NCI-H510A treated with DMSO at 0.1 percent for 48 hours (cell line): ENCODE results near the gene CREB5.
A peak's percentile ranks its signal among the peaks of the same experiment; 100 is the strongest.
"Not testable (repeated sequence)": the region's sequence is repeated elsewhere in the genome, so short reads cannot be mapped to it uniquely, and the experiment has no call there.

Experiments used
- DNase-seq: peaks from one replicate; lab custom pipeline; 2025; lab: John Stamatoyannopoulos, UW

CREB5 gene

DNA sequence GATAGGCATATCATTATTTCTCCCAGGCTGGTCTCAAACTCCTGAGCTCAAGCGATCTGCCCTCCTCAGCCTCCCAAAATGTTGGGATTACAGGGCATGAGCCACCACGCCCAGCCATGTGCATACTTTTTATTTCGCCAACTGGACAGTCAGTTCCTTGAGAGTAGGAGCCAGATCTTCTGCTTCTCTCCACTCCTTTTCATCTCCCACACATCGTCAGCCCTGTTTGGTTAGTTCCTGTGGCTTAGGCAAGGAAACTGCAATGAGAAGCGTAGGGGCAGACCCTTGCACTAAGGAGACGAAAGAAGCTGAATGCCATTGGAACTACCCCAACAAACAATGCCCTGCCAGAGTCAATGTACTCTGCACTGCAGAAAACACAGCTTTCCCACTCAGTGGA lies 367.6 kb downstream of the CREB5 start:
- no peak for DNase-seq

DNA sequence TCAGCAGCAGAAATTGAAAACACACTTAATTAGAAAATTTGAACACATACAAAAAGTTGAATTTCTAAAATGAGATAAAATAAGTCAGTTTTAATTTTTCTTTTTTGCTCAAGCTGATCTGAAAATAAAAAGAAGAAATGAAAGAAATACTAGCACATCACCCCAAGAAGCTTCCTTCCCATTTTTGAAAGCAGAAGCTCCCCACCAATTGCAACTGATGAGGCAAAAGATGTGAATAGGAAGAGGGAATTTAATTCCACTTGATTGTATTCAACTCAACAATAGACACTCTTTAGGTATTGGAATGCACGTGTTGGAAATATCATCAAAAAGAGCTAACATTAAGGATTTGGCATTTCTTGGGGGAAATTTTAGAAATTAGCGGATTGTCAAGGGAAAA lies 370.0 kb downstream of the CREB5 start:
- DNase-seq: no peak

DNA sequence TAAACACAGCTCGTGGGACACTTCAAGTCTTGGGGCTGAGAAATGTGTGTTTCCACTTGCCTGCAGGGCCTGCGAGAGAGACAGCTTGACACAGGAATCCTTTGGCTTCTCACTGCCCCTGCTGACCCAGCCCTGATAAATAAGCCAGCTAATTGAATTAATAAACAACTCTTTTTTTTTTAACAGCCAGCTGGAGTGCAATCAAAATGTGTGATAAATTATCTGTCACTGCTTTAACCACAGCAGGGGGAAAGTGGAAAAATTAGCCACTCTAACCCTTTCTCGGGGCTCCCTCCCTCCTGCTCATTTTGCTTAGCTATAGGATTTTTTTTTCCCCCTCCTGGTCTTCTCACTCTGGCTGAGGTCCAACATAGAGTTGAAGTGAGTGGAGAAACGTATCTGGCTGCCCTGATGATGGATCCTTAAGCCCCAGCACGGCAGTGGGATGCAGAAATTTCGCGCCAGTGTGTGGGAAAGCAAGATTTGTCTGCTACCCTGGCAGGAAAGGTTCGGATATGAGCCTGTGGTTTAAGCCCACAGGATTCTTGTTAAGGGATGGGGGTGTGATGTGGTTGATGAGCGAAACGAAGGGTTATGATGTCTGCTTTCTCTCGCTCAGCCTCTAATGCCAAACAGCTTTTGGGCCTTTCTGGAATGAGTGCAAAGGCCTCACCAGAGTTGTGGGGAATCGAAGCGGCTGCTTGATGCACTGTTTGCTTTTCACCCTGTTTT lies 372.0 kb downstream of the CREB5 start:
- peak; percentile 48 for DNase-seq

DNA sequence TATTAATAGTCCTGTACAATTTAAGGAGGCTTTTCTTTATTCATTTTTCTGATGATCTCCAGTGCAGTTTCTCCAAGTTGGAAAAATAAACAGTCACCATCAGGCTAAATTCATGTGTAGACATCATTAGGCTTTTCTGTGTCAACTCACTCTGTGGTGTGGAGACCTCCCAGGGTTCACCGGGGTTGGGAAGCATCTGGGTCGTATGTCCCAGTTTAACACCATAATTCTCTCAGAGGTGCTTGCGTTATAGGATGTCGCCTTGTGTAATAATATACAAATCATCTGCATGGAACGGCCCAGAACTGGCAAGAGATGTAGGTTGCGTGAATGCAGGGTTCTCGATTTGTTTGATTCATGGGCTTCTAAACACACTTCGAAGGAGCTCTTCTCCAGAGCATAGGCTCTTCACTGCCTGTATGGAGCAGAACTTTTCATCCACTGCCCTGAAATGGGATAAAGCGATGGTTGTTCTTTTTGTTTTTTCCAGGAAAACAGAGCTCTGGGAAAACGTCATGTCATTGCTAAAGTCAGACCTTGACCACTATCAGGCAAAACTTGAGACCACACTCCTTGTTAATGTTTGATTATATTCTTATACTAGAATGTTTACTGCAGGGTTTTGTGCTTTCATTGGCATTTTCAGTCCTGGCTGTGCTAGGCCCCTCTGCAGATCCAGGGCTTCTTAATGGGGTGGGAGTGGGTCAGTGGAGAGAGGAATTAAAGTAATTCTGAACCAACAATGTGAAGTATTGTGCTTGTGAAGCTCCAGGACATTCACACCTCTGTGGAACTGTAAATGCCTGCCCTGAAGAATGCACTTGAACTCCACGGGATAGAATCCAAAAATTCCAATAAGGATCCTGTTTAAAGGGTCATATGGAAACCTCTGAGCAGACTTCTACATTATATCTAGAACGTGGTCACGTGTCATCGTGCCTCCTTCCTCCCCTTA lies 373.0 kb downstream of the CREB5 start:
- no peak for DNase-seq

DNA sequence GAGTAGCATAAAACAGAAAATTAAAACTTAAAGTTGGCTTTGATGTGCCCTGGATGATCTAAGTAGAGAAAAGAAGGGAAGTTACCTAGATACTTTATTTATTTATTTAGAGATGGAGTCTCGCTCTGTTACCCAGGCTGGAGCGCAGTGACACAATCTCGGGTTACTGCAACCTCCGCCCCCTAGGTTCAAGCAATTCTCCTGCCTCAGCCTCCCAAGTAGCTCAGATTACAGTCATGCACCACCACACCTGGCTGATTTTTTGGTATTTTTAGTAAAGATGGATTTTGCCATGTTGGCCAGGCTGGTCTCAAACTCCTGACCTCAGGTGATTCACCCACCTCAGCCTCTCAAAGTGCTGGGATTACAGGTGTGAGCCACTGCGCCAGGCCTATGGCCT lies 373.8 kb downstream of the CREB5 start:
- not testable (repeated sequence) for DNase-seq

DNA sequence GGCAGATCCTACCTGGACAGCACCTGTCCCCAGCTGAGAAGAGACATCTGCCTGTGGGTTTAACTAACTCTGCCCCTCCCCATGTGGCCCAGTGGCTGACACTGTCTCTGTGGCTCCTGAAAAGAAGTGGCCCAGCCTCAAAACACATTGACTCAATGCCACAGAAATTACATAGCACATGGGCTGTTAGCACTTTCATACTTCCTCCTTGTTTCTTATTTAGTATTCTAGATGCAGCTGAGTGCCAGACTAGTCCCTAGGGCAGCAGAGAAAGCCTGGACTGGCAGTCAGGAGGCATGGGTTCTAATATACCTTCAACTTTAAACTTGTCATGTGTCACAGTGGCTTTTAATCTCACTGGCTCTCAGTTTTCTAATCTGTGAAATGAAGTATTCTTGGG lies 374.8 kb downstream of the CREB5 start:
- no peak for DNase-seq

DNA sequence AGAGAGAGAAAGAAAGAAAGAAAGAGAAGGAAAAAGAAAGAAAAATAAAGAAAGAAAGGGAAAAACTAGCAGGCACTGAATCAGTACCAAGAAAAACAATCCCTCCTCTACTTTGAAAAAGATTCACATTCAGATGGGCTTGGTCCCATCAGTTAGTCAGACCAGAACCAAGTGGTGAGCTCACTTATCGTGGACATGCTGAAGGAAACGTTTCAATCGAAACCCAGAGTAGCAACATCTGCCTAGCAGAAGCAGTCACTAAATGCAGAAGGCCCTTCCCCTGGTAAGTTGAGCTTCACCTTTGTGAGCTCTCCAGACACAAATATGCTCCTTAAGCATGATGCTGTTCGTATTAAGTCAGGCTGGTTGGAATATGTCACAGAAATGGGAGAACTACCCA lies 378.1 kb downstream of the CREB5 start:
- DNase-seq: no peak

DNA sequence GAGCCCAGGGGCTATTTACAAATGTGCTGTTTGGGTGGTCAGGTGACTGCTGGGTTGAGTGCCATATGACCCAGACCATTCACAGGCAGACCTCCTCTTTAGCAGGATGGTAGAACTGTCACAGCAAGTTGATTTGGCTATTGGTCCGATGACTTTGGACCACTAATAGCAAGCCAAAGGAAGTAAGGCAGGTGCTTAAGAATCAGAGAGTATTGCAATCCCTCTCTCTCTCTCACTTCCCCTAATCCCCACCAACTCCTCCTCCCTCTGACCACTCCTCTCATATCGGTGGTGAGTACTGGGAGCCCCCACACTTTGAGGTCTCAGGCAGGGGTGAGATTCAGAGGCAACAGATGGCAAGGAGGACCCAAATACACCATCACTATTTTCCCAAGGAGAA lies 380.5 kb downstream of the CREB5 start:
- no peak for DNase-seq

DNA sequence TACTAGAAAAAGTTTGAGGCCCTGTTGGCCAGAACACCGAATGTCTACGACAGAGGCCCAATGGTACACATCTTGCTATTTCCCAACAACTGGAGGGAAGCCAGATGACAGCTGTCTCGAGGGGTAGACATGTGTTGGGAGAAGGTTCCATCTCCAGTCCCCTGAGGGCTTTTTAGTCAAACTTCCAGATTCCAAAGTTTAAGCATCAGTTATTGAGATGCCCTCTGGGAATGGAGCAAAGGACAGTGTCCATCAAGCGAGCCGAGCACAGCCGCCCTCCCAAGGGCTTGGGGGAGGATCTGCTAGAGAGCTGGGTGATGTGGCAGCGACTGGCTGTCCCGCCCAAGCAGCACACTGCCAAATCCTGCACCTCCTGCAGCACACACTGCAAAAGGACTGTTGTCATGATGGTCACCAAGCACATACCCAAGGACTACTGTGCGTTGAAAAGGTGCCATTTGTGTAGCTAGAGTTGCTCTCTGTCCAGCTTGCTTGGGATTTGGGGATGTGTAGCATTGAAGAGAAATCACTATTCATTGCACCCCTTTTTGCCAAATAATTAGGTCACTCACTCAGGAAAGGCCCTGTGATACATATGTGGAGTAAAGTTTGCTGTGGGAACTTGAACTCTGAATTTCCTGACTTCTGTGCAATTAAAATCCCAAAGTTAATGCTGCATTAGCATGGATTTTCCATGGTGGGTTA lies 381.2 kb downstream of the CREB5 start:
- no peak for DNase-seq

DNA sequence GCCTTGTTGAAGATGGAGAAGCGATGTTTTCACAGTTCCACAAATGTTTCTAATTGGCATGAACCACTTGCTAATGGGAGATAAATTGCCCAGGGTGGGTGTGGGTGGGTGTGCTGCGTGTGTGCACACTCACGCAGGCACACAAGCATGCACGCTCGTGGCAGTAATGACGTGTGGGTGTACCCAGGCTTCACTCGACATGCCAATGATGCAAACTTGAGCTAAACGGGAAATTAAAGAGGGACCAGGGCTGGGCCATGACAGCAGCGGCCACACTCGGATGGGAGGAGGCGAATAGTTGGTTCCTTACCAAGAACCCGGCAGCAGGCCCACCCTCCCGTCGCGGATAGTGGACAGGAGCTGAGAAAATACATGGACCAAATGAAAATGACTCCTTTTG lies 386.0 kb downstream of the CREB5 start:
- no peak for DNase-seq

DNA sequence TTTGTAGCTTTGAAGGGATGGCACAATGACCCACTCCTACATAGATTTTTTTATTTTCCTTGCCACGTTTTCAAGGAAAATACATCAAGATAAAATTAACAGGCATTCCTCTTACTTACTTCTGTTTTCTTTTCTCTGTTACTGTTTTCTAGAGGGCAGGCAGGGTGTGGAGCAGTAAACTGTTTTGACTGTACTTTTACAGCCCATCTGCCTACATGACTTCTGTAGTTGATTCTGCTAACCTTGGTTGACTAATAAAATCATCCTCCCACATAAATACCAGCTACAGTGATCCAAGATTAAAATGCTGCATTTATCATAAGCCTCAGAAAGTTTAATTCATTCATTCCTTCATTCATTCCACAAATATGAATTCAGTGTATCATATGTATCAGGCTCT lies 387.3 kb downstream of the CREB5 start:
- DNase-seq: no peak

DNA sequence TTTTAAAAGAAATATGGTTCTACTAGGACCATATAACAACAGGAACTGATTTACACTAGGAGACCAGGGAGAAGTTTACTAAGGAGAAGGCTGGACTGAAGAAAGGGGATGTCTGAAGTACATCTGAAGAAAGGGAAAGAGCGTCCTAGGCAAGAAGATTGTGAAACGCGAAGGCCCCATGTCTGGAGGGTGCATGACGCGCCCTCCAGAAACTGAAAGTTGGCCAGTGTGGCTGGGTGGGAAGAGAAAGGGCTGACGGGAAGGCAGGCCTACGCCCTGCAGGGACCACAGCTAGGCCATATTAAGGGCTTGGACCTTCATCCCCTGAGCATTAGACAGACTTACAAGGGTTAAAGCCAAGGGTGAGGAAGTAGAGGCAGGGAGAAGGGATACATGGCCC lies 387.8 kb downstream of the CREB5 start:
- DNase-seq: no peak

DNA sequence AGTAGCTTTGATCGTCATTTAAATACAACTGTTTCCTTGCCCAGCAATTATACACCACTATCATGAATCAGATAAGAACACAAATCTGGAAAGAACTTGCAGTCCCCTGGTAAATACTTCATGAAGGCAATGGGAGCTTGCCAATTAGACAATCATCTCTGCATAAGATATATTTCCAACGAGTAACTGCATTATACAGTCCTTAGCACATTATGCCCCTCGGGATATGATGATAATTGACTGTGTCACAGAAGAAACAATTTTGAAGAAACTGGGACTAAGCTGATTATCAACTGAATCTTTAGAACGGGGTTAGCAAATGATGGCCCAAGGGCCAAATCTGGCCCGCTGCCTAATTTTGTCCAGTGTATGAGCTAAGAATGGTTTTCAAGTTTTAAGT lies 390.1 kb downstream of the CREB5 start:
- DNase-seq: no peak

DNA sequence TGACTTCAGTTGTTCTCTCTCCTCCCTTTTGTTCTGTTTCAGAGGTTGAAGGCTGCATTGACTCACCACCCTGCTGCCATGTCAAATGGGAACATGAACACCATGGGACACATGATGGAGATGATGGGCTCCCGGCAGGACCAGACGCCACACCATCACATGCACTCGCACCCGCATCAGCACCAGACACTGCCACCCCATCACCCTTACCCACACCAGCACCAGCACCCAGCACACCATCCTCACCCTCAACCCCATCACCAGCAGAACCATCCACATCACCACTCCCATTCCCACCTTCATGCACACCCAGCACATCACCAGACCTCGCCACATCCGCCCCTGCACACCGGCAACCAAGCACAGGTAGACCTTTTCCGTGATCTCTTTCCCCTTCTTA lies 391.8 kb downstream of the CREB5 start:
- no peak for DNase-seq

DNA sequence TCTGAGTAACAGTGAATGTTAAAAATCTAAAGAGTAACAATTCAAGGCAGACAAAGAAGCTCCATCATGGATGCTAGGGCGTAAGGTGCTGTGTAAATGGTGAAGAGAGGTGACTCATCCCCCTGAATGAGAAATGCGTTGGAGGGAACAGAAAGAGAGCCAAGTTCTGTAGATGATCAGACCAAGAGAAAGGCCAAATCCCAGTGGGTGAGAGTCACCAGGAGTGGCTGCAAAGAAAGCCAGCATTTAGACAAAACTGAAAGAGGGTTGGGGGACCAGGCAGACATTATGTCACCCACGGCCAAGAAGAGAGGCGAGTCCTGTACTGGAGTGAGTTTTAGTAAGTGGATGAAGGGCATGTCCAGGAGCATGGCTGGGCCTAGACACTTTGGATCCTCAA lies 392.7 kb downstream of the CREB5 start:
- no peak for DNase-seq

DNA sequence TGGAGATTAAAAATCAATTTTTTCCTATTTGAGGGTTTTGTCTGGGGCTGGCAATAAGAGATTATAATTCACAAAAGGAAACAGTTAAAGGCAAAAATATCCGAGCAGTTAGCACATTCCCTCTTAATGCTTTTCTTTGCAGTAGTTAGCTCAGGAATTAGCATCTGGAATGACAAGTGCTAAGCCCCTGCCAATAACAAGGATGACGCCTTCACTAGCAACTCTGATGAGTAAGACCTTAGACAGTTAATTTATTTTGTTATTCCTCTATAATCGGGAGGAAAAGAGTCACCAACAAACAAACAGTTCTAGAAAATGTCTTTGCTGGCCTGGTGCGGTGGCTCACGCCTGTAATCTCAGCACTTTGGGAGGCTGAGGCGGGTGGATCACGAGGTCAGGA lies 394.5 kb downstream of the CREB5 start:
- DNase-seq: no peak

DNA sequence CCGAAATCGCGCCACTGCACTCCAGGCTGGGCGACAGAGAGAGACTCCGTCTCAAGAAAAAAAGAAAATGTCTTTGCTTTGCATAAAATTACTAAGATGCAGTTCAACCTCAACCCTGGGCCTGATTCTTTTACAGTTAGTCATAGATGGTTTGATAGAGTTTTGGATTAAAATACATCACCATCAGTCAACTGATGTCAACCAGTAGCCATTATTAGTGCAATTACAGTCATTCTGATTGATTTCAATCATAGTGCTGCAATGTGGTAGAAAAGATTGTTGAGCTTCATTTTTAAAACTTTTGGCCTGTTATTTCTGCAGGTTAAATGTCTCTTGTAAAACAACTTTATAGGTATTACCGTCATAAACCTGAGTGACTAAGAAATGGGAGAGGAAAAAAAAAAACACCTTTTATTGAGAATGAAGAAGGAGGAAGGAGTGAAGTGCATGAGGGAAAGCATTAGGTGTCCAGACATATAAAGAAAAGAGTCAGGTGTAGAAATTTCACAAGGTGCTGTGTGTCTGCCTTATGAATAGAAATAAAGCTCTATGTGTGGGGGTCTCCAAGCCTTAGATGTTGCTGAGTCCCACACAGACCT lies 395.2 kb downstream of the CREB5 start:
- no peak for DNase-seq

DNA sequence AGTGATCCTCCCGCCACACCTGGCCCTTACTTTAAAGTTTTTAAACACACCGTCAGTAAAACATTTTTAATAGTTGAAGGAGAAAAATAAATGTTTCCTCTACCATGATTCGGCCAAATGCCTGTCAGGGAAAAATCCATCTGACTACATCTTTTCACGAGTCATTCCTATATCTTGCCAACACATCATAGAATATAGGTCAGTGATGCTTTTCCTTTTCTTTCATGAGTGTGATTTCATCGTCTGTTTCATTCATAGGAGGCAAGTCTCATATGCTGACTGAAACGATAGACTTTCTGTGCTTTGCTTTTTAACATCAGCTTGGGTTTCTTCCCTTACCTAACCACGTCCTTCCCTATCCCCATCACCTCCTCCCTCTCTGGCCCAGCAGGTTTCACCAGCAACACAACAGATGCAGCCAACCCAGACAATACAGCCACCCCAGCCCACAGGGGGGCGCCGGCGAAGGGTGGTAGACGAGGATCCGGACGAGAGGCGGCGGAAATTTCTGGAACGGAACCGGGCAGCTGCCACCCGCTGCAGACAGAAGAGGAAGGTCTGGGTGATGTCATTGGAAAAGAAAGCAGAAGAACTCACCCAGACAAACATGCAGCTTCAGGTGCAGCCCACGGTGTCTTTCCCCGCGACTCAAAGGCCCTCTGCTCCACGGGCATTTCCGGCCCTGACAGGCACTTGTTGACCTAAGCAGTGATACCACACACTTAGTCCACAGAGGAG lies 396.6 kb downstream of the CREB5 start:
- DNase-seq: no peak

DNA sequence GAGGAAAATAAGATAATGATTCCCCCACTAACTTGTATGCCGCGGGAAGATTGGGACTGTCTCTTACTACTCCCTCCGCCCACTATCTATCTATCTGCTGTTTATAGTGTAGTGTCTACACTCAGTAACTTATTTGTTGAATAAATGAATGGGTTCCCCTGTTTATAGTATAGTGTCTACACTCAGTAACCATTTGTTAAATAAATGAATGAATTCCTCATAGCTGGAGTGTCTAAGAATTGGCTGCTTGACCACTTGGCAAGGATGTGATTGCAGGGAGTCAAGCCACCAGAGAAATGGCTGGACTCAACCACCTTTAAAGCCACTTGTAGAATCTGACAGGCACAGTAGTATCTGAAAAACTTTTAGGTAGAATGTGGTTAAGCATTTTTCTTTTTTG lies 398.7 kb downstream of the CREB5 start:
- no peak for DNase-seq

DNA sequence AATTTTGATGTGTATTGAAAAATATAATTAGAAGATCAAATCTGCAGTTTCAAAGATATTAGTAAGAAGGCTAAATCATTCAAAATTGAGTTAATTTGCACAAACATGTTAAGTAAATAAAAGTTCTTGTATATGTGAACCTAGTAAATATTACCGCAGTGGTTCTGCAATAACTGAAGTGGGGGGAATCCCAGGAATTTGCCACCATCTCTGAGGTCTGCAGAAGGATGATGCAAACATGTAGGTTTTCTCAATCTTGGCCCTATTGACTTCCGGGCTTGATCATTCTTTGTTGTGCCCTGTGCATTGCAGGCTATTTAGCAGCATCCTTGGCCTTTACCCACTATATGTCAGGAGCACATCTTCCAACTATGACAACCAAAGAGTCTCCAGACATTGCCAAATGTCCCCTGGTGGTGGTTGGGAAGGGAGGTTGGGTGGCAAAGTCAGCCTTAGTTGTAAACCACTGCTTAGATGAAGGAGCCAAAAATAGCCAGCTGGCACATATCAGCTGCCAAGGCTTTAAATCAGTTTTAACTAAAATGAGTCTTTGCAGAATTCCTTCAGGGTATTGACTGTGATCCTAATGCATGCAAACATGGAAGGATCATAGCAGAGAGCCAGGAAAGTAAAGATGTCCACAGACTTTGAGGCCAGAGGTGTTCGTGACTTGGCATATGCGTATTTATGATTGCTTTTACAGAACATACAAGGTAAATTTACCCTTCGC lies 399.5 kb downstream of the CREB5 start:
- no peak for DNase-seq

DNA sequence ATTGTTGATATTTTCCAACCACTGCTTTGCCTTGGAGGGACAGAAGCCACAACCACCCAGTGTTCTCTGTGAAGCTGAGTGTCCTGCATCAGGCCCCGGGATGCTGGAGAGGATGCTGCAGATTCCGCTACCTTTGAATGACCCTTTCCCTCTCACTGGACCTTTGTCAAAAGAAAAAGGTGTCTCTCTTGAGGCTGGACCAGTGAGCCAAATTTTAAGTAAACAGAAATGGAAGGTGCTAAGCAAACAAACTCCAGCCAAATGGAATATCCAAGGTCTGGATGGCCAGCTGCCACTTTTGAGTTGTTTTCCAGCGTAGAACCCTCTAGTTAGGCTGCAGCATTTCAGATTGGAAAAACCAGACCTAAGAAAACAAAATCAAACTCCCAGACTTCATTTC lies 400.3 kb downstream of the CREB5 start:
- DNase-seq: no peak
